Neural cell (in vitro differentiated cells): ENCODE data around the gene RFTN1. TPM values are rescaled to one million over a fixed set of nuclear protein-coding genes. Genes with fewer than 3 reads are reported as not detected.

Source experiments
- H2AFZ ChIP-seq: fragments of 200-600, 300-800 bp; sonication (generic), shearing (Covaris generic); 2 replicates; pipeline ENCODE4 v1.6.0; 2014; ENCODE audit warnings: low read depth, mild to moderate bottlenecking, antibody characterized with exemption, low read length, moderate library complexity
- H3F3A ChIP-seq: fragments of 200-600 bp; shearing (Covaris generic); 2 replicates; pipeline ENCODE4 v1.6.1; 2016; ENCODE audit warnings: mild to moderate bottlenecking, moderate library complexity, mixed read lengths, antibody characterized with exemption, low read length; ENCODE audit not compliant: insufficient read depth, poor library complexity, severe bottlenecking
- H3K27ac ChIP-seq: fragments of 200-600, 300-800 bp; sonication (generic), shearing (Covaris generic); 2 replicates; pipeline ENCODE4 v1.5.1; 2014; ENCODE audit warnings: mild to moderate bottlenecking, low read length, moderate library complexity
- H3K27me3 ChIP-seq: fragments of 300-800, 200-600 bp; sonication (generic), shearing (Covaris generic); 2 replicates; pipeline ENCODE4 v1.6.0; 2014; ENCODE audit warnings: mild to moderate bottlenecking, low read depth, low read length, moderate library complexity; ENCODE audit not compliant: insufficient read depth
- H3K36me3 ChIP-seq: fragments of 300-800, 200-600 bp; sonication (generic), shearing (Covaris generic); 2 replicates; pipeline ENCODE4 v1.5.1; 2014; ENCODE audit warnings: mild to moderate bottlenecking, antibody characterized with exemption, low read length, moderate library complexity; ENCODE audit not compliant: insufficient read depth
- H3K4me2 ChIP-seq: fragments of 300-800, 200-600 bp; sonication (generic), shearing (Covaris generic); 2 replicates; pipeline ENCODE4 v1.6.0; 2014; ENCODE audit warnings: mild to moderate bottlenecking, low read length
- H3K4me3 ChIP-seq: fragments of 300-800, 200-600 bp; sonication (generic), shearing (Covaris generic); 2 replicates; pipeline ENCODE4 v1.5.1; 2014; ENCODE audit warnings: mild to moderate bottlenecking, low read length, moderate library complexity
- H3K79me2 ChIP-seq: fragments of 200-600 bp; shearing (Covaris generic); replicated peaks from 2 replicates; pipeline ENCODE4 v1.6.0; 2014; ENCODE audit warnings: mild to moderate bottlenecking, low read length, moderate library complexity; ENCODE audit not compliant: insufficient read depth
- H3K9ac ChIP-seq: fragments of 300-800, 200-600 bp; sonication (generic), shearing (Covaris generic); 2 replicates; pipeline ENCODE4 v1.6.1; 2016; ENCODE audit warnings: mild to moderate bottlenecking, low read length, mixed read lengths
- H3K9me2 ChIP-seq: fragments of 200-600 bp; shearing (Covaris generic); 2 replicates; pipeline ENCODE4 v1.6.1; 2016; ENCODE audit warnings: mild to moderate bottlenecking, low read length, mixed read lengths; ENCODE audit not compliant: insufficient read depth
- H3K9me3 ChIP-seq: fragments of 200-600, 300-800 bp; sonication (generic), shearing (Covaris generic); 2 replicates; pipeline ENCODE4 v1.6.1; 2016; ENCODE audit warnings: mild to moderate bottlenecking, mixed run types, low read length, moderate library complexity, mixed read lengths
- H4K20me1 ChIP-seq: fragments of 200-600 bp; shearing (Covaris generic); 2 replicates; pipeline ENCODE4 v1.6.1; 2016; ENCODE audit warnings: mild to moderate bottlenecking, mixed run types; ENCODE audit not compliant: insufficient read depth
- CTCF ChIP-seq: fragments of 450-650 bp; IDR thresholded peaks from 2 replicates; pipeline ENCODE4 v1.5.1; 2014; ENCODE audit warnings: antibody characterized with exemption, mild to moderate bottlenecking, moderate library complexity; ENCODE audit not compliant: poor library complexity, severe bottlenecking
- EP300 ChIP-seq: fragments of 450-650 bp; conservative IDR thresholded peaks from 2 replicates; pipeline ENCODE4 v1.6.1; 2014; ENCODE audit warnings: antibody characterized with exemption, mild to moderate bottlenecking, moderate library complexity; ENCODE audit not compliant: poor library complexity, severe bottlenecking
- EZH2 ChIP-seq: fragments of 200-600, 300-800 bp; shearing (Covaris generic), sonication (generic); IDR thresholded peaks from 2 replicates; pipeline ENCODE4 v1.6.1; 2014; ENCODE audit warnings: antibody characterized with exemption, low read length, borderline replicate concordance, mild to moderate bottlenecking; ENCODE audit not compliant: insufficient read depth, poor library complexity, severe bottlenecking
- MXI1 ChIP-seq: fragments of 450-650 bp; conservative IDR thresholded peaks from 2 replicates; pipeline ENCODE4 v1.6.1; 2014; ENCODE audit warnings: antibody characterized with exemption, mild to moderate bottlenecking; ENCODE audit not compliant: poor library complexity, severe bottlenecking
- POLR2AphosphoS5 ChIP-seq: IDR thresholded peaks from 2 replicates; pipeline ENCODE4 v1.6.1; 2012
- RAD21 ChIP-seq: fragments of 450-650 bp; conservative IDR thresholded peaks from 2 replicates; pipeline ENCODE4 v1.6.1; 2014; ENCODE audit warnings: antibody characterized with exemption, mild to moderate bottlenecking, moderate library complexity
- REST ChIP-seq: IDR thresholded peaks from 2 replicates; pipeline ENCODE4 v1.6.1; 2012; ENCODE audit warnings: borderline replicate concordance
- SMC3 ChIP-seq: fragments of 450-650 bp; conservative IDR thresholded peaks from 2 replicates; pipeline ENCODE4 v1.6.1; 2014; ENCODE audit warnings: antibody characterized with exemption, mild to moderate bottlenecking, moderate library complexity; ENCODE audit not compliant: poor library complexity
- TAF1 ChIP-seq: IDR thresholded peaks from 2 replicates; pipeline ENCODE4 v1.6.1; 2012; ENCODE audit warnings: low read depth
- polyA plus RNA-seq: library from polyadenylated mRNA; depleted of rRNA; stranded (reverse); fragments of >200 nt; gene quantifications from 2 replicates; pipeline ENCODE4 v1.2.3, GENCODE V29; 2014

RFTN1 gene
- polyA plus RNA-seq, 1 donor from 2014 or later = 36.8 TPM

DNA sequence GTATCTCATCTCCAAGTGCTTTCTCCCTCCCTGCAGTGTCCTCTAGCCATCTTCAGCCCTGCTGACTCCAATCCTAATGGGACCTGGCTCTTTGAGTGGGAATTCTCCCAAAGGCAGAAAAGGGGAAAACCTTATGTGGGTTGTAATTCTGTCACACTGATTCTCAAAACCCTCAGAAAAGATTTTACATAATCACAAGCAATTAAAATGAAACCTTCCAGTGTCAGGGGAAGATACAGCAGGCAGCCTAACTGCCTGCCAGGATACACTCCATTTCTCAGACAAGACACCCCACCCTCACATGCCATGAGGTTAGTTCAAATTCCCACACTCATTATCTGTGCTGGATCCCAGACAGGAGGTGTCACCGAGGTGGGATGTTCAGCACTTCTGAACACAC is 121.4 kb downstream of the RFTN1 start:
- H2AFZ ChIP-seq = no peak overlapping the region
- no peak overlapping the region for H3K4me2 ChIP-seq
- no peak for TF ChIP-seq RAD21
- TF ChIP-seq EZH2 = no peak
- no peak for TF ChIP-seq EP300
- no peak for TF ChIP-seq SMC3
- no peak for TF ChIP-seq REST
- TF ChIP-seq MXI1 = no peak
- no peak for TF ChIP-seq CTCF
- TF ChIP-seq TAF1 = no peak
- TF ChIP-seq POLR2AphosphoS5 = no peak
- no peaks in the 10 kb centered on the region for H3K9me3 ChIP-seq
- no peaks in the 10 kb centered on the region for H3F3A ChIP-seq
- H3K9me2 ChIP-seq = no peaks in the 10 kb centered on the region
- H3K79me2 ChIP-seq = no peaks in the 10 kb centered on the region
- no peaks in the 10 kb centered on the region for H4K20me1 ChIP-seq
- no peak overlapping the region for H3K27ac ChIP-seq
- H3K4me3 ChIP-seq = no peak overlapping the region
- no peaks in the 10 kb centered on the region for H3K27me3 ChIP-seq
- H3K9ac ChIP-seq = no peak overlapping the region
- H3K36me3 ChIP-seq = no peaks in the 10 kb centered on the region

DNA sequence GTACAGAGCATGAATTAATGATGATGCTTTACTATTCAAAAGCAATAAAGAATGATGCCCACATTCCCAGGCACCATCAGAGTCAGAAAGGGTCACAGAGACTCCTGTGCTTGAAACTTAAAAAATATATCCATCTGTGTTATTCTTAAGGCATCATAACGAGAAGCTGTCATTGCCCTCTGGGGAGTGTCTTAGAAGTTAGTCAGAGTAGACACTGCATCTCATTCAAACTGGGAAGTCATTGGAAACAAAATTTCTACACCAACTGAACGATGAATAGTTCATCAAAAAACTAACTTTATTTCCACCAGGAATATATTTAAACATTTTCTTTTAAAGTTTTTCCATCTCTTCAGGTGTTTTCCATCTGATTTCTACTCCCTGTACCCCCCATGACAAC is 122.9 kb downstream of the RFTN1 start:
- no peaks in the 10 kb centered on the region for H4K20me1 ChIP-seq
- H3K4me2 ChIP-seq = no peak overlapping the region
- no peak overlapping the region for H3K27ac ChIP-seq
- H3K36me3 ChIP-seq = no peaks in the 10 kb centered on the region
- no peaks in the 10 kb centered on the region for H3K27me3 ChIP-seq
- H3K9me3 ChIP-seq = no peaks in the 10 kb centered on the region
- H3K79me2 ChIP-seq = no peaks in the 10 kb centered on the region
- H3F3A ChIP-seq = no peaks in the 10 kb centered on the region
- H2AFZ ChIP-seq = no peak overlapping the region
- H3K9ac ChIP-seq = no peak overlapping the region
- H3K4me3 ChIP-seq = no peak overlapping the region
- TF ChIP-seq MXI1 = no peak
- no peaks in the 10 kb centered on the region for H3K9me2 ChIP-seq

DNA sequence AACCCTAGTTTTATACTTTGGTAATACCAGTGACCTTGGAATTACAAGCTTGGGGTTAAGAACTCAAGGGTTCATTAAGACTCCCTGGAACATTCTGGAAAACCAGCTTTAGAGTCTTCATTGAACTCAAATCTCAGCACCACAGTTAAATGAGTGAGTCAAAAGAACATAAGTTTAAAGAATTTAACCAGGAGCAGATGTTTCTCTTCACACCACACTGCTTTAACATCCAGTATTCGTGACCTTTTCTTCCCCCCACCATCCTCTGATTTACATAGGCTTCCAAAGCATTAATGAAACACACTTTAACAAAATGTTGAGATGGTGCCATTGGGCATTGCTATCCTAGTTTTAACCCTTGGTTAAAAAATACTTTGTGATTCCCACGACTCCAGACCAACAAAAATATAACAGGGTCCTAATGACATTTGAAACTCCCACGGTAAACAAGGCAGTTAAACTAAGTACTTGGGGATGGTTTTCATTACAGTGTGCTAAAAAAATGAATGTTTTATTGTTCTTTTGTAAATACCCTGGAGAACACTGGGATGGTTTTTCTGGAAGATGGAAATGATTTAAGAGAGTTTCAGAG is 124.6 kb downstream of the RFTN1 start:
- Histone ChIP-seq H3K9ac (no peak overlapping the region), H3K9me3 (no peaks in the 10 kb centered on the region), H4K20me1 (no peaks in the 10 kb centered on the region), H3K36me3 (no peaks in the 10 kb centered on the region), H3K4me2 (no peak overlapping the region), H3K27ac (no peak overlapping the region), H3F3A (no peaks in the 10 kb centered on the region), H3K9me2 (no peaks in the 10 kb centered on the region), H3K79me2 (no peaks in the 10 kb centered on the region), H3K4me3 (no peak overlapping the region), H3K27me3 (no peaks in the 10 kb centered on the region), H2AFZ (no peak overlapping the region)
- TF ChIP-seq POLR2AphosphoS5 (no peak), SMC3 (no peak), EZH2 (no peak), CTCF (no peak), RAD21 (no peak), MXI1 (no peak), EP300 (no peak), TAF1 (no peak), REST (no peak)
